Uterus (tissue), 4 donors: ENCODE measurements around the gene MCTP1. TPM values are rescaled to one million over a fixed set of nuclear protein-coding genes. Genes with fewer than 3 reads are reported as not detected.

ENCODE experiments used
- DNase-seq, 2 donors: peaks; one replicate each; pipeline ENCODE4 v3.0.0-alpha.2; 2019 to 2020
- H3K27ac ChIP-seq, 2 donors: fragments of 200-600 bp; sonication (generic); 1 replicate in 1 of 2; 2 replicates in 1 of 2; pipeline ENCODE4 v1.5.1; 2016 to 2018
- H3K27me3 ChIP-seq, 2 donors: fragments of 200-600 bp; sonication (generic); one replicate each; pipeline ENCODE4 v1.5.1; 2018 to 2019; ENCODE audit warnings: control low read depth in 1 of 2
- H3K36me3 ChIP-seq, 2 donors: fragments of 200-600 bp; sonication (generic); one replicate each; pipeline ENCODE4 v1.5.1; 2019; ENCODE audit warnings: control low read depth in 1 of 2
- H3K4me1 ChIP-seq, 2 donors: fragments of 200-600 bp; sonication (generic); one replicate each; pipeline ENCODE4 v1.5.1; 2018 to 2019; ENCODE audit warnings: control low read depth in 1 of 2
- H3K4me3 ChIP-seq, 2 donors: fragments of 200-600 bp; sonication (generic); 1 replicate in 1 of 2; 2 replicates in 1 of 2; pipeline ENCODE4 v1.5.1; 2018 to 2019; ENCODE audit warnings: mild to moderate bottlenecking in 1 of 2
- H3K9me3 ChIP-seq, 2 donors: fragments of 200-600 bp; sonication (generic); one replicate each; pipeline ENCODE4 v1.5.1; 2019; ENCODE audit warnings: control low read depth in 1 of 2
- POLR2A ChIP-seq, 2 donors: fragments of 450-650 bp; IDR thresholded peaks; one replicate each; pipeline ENCODE4 v1.6.1; 2016; ENCODE audit warnings: antibody characterized with exemption in 2 of 2, mild to moderate bottlenecking in 1 of 2, moderate library complexity in 1 of 2
- intact Hi-C: fragments of 100-400 bp; cut with DNase I; formaldehyde crosslinking; loops from one replicate; pipeline ENCODE4 v1.15.1; 2023; ENCODE audit warnings: low total_unique reads
- total RNA-seq, 4 donors: library from RNA; depleted of rRNA in 3 of 4; stranded (reverse); fragments of >200 nt in 3 of 4; gene quantifications; one replicate each; pipeline versions ENCODE4 v1.1.0 to v1.2.4, GENCODE V29; 2014 to 2023
- TF ChIP-seq, protein P1 (sequence below), 4 experiments: fragments of 200-600 bp in 2 of 4; fragments of 450-650 bp in 2 of 4; sonication (generic) in 2 of 4; IDR thresholded peaks; one replicate each; pipeline ENCODE4 v1.5.1; 2016 to 2019; ENCODE audit warnings: antibody characterized with exemption in 4 of 4, mild to moderate bottlenecking in 2 of 4, moderate library complexity in 1 of 4
- donor health status: DM: yes; HTN: yes; CAD: no.

The MCTP1 gene
- total RNA-seq = 100 to 1,000 TPM in 1 of 4 donors, 10 to 100 TPM in 3; 25.3 to 114 (median 27.6) TPM

DNA sequence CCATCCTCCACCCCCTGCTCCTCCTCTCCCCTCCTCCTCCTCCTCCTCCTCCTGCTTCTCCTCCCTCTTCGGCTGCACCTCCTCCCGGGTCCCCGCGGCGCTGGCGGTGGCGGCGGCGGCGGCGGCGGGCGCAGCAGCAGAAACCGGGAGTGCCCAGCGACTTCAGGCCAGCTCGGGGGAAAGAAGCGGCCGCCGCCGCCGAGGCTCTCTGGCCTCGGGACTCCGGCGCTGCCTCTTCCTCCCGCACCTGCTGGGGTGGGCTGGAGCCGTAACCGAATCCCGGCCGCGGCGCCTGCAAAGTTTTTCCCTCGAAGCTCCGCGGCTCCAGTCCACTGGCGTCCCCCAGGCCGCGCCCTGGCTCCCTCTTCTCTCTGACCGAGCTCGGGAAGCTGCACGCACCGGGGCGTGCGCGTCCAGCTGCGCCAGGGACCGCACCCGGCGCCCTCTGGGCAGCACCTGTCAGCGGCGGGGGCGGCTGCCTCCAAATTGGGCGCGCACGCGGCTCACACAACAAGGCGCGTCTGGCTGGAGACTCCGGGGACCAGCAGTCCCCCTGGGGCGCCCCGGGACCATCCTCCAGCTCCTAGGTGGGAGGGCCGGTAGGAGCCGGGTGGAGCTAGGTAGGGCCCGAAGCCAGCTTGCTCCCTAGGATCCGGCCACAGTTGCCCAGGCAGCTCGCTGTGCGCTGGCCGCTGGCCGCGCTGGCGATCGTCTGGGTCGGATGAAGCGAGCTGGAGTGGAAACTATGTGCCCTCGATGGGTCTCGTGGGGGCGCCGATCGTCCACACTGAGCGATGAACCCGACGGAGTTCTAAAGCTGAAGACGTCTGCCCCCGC is at the start of gene MCTP1:
Gene MCTP1 (minus strand): TSS at position 523 of the 837 bp plus-strand sequence.
- intact Hi-C loops = no loop called here
- H3K36me3 ChIP-seq = no peaks in the 10 kb centered on the region
- peak within 1 kb of the TSS; percentile 30 to 34 for H3K4me3 ChIP-seq
- H3K4me1 ChIP-seq = peaks cover 0 to 17% of the 10 kb centered on the region in 2 donors
- TF ChIP-seq, protein P1, sequence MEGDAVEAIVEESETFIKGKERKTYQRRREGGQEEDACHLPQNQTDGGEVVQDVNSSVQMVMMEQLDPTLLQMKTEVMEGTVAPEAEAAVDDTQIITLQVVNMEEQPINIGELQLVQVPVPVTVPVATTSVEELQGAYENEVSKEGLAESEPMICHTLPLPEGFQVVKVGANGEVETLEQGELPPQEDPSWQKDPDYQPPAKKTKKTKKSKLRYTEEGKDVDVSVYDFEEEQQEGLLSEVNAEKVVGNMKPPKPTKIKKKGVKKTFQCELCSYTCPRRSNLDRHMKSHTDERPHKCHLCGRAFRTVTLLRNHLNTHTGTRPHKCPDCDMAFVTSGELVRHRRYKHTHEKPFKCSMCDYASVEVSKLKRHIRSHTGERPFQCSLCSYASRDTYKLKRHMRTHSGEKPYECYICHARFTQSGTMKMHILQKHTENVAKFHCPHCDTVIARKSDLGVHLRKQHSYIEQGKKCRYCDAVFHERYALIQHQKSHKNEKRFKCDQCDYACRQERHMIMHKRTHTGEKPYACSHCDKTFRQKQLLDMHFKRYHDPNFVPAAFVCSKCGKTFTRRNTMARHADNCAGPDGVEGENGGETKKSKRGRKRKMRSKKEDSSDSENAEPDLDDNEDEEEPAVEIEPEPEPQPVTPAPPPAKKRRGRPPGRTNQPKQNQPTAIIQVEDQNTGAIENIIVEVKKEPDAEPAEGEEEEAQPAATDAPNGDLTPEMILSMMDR (IDR thresholded peaks at IDR 0.05) = no peak
- TF ChIP-seq POLR2A (IDR thresholded peaks at IDR 0.05) = no peak
- no peaks in the 10 kb centered on the region for H3K9me3 ChIP-seq
- H3K27me3 ChIP-seq = peaks cover 5 to 32% of the 10 kb centered on the region in 2 donors
- DNase-seq = no peak
- H3K27ac ChIP-seq = no peak within 1 kb of the TSS

DNA sequence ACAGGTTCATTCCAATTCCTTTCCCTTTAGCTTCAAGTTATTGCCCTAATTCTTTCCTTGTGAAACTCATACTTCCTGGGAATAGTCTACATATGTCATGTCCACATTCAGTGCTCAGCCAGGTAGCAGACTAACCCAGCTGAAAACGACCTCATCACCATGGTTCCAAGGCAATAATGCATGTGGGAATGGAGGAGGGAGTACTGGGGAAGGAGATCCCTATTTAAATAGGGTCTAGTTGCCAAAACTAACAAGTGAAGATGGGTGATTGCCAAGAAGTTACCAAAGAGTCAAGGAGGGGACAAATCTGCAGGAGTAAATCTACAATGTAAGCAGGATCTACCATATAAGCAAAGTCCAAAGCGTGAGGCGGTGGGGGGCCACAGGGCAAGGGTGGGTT is 47.3 kb upstream of the MCTP1 start:
- TF ChIP-seq, protein P1 (IDR thresholded peaks at IDR 0.05) = no peak
- TF ChIP-seq POLR2A (IDR thresholded peaks at IDR 0.05) = no peak
- H3K27me3 ChIP-seq = no peaks in the 10 kb centered on the region
- intact Hi-C loops = no loop called here
- H3K27ac ChIP-seq = no peak overlapping the region
- H3K9me3 ChIP-seq = no peaks in the 10 kb centered on the region
- DNase-seq = no peak
- no peak overlapping the region for H3K4me3 ChIP-seq
- H3K36me3 ChIP-seq = no peaks in the 10 kb centered on the region
- no peaks in the 10 kb centered on the region for H3K4me1 ChIP-seq

- DNase-seq = no peak
- H3K36me3 ChIP-seq = no peaks in the 10 kb centered on the region
- H3K27me3 ChIP-seq = no peaks in the 10 kb centered on the region
- H3K27ac ChIP-seq = no peak overlapping the region
- H3K4me3 ChIP-seq = no peak overlapping the region
- no peaks in the 10 kb centered on the region for H3K4me1 ChIP-seq
- H3K9me3 ChIP-seq = no peaks in the 10 kb centered on the region
- TF ChIP-seq, protein P1 (IDR thresholded peaks at IDR 0.05) = no peak
- TF ChIP-seq POLR2A (IDR thresholded peaks at IDR 0.05) = no peak
- intact Hi-C loops = no loop called here
Observed at GRCh38 chr5:95331358-95331757, 46.5 kb upstream of the MCTP1 start.

DNA sequence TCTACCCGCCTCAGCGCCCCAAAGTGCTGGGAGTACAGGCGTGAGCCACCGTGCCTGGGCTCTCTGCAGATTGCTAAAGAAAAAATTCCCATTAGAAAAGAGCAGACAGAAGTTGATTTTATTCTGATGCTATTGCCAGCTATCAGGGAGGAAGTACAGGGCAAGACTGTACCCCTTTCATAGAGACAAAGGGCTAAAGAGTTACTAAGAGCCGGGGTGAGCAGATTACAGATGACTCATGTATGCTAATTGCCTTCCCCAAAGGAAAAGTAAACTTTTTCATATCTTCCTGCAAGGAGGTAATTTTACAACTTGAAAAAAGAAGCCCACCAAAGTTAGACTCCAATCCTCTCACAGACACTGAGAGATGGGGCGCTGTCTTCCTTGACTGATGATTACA is 42.3 kb upstream of the MCTP1 start:
- intact Hi-C loops = no loop called here
- no peak overlapping the region for H3K4me3 ChIP-seq
- no peaks in the 10 kb centered on the region for H3K4me1 ChIP-seq
- H3K27me3 ChIP-seq = no peaks in the 10 kb centered on the region
- DNase-seq = no peak
- no peak overlapping the region for H3K27ac ChIP-seq
- H3K36me3 ChIP-seq = no peaks in the 10 kb centered on the region
- TF ChIP-seq POLR2A (IDR thresholded peaks at IDR 0.05) = no peak
- TF ChIP-seq, protein P1 (IDR thresholded peaks at IDR 0.05) = no peak
- no peaks in the 10 kb centered on the region for H3K9me3 ChIP-seq

DNA sequence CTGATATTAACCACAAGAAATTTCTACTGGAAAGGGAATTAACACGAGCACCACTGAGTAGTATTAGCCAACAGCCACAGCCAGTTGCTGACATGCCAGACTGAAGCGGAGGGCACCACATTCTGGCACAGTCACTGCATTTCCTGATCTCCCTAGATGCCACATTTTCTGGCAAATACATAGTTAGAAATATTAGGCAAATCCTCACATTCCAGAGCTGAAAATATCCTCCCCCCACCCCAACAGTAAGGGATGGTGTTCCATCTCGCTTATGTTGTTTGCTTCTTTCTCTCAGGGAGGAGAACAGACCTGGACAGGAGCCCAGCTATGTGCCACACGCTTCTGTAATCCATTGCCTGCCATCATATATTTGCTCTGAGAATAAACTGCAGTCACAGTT is 32.8 kb upstream of the MCTP1 start:
- no peak for DNase-seq
- TF ChIP-seq, protein P1 (IDR thresholded peaks at IDR 0.05) = no peak
- TF ChIP-seq POLR2A (IDR thresholded peaks at IDR 0.05) = no peak
- H3K36me3 ChIP-seq = no peaks in the 10 kb centered on the region
- H3K27me3 ChIP-seq = no peaks in the 10 kb centered on the region
- H3K4me1 ChIP-seq = no peaks in the 10 kb centered on the region
- intact Hi-C loops = no loop called here
- H3K27ac ChIP-seq = no peak overlapping the region
- no peaks in the 10 kb centered on the region for H3K9me3 ChIP-seq
- no peak overlapping the region for H3K4me3 ChIP-seq
